NCI-H2196 treated with DMSO at 0.1 percent for 48 hours (cell line): ENCODE measurements around the gene CPEB1.
"Not testable (repeated sequence)": the region's sequence is repeated elsewhere in the genome, so short reads cannot be mapped to it uniquely, and the experiment has no call there.

ENCODE experiments used
- DNase-seq: peaks from one replicate; lab custom pipeline; 2025; ENCODE audit not compliant: unreplicated experiment; lab: John Stamatoyannopoulos, UW

CPEB1 gene

GRCh38 chr15:82649226-82649999 lies 2.2 kb upstream of the CPEB1 start:
- DNase-seq, result no peak

GRCh38 chr15:82648257-82649103 lies 1.3 kb upstream of the CPEB1 start:
- DNase-seq, result no peak

- no peak for DNase-seq
Observed at GRCh38 chr15:82647835-82648256, 683 bp upstream of the CPEB1 start.

- DNase-seq, result peak; percentile 8
Observed at GRCh38 chr15:82646250-82647044, 716 bp downstream of the CPEB1 start.

GRCh38 chr15:82644967-82645852 lies 2.0 kb downstream of the CPEB1 start:
- not testable (repeated sequence) for DNase-seq

- no peak for DNase-seq
Observed at GRCh38 chr15:82643992-82644391, 3.2 kb downstream of the CPEB1 start.

- DNase-seq, result no peak
Observed at GRCh38 chr15:82642656-82643055, 4.5 kb downstream of the CPEB1 start.

- no peak for DNase-seq
Observed at GRCh38 chr15:82641129-82641798, 5.9 kb downstream of the CPEB1 start.

- DNase-seq, result no peak
Observed at GRCh38 chr15:82640672-82641071, 6.5 kb downstream of the CPEB1 start.

GRCh38 chr15:82635798-82636197 lies 11.4 kb downstream of the CPEB1 start:
- DNase-seq, result no peak

GRCh38 chr15:82630033-82630432 lies 17.1 kb downstream of the CPEB1 start:
- DNase-seq, result no peak

- DNase-seq, result no peak
Observed at GRCh38 chr15:82625136-82625535, 22.0 kb downstream of the CPEB1 start.

- no peak for DNase-seq
Observed at GRCh38 chr15:82624438-82624837, 22.7 kb downstream of the CPEB1 start.

GRCh38 chr15:82624008-82624407 lies 23.2 kb downstream of the CPEB1 start:
- no peak for DNase-seq

GRCh38 chr15:82621970-82622369 lies 25.2 kb downstream of the CPEB1 start:
- DNase-seq, result no peak

GRCh38 chr15:82613747-82614146 lies 33.4 kb downstream of the CPEB1 start:
- DNase-seq, result no peak

- DNase-seq, result no peak
Observed at GRCh38 chr15:82611348-82611747, 35.8 kb downstream of the CPEB1 start.

- no peak for DNase-seq
Observed at GRCh38 chr15:82602195-82602594, 45.0 kb downstream of the CPEB1 start.

GRCh38 chr15:82599862-82600261 lies 47.3 kb downstream of the CPEB1 start:
- DNase-seq, result no peak

GRCh38 chr15:82597815-82598214 lies 49.3 kb downstream of the CPEB1 start:
- DNase-seq, result no peak
